Bronchial epithelial cell (primary cell): ENCODE measurements around the gene SORCS2. TPM values are rescaled to one million over a fixed set of nuclear protein-coding genes. Genes with fewer than 3 reads are reported as not detected.

Source experiments
- DNase-seq: peaks from one replicate; pipeline ENCODE4 v3.0.0-alpha.2; 2010; ENCODE audit warnings: low read depth
- FAIRE-seq: peaks from 2 replicates; lab custom pipeline; 2011; peaks lifted over from hg19 to GRCh38; lab: Jason Lieb, UNC
- H3K27me3 ChIP-seq: 2 replicates; pipeline ENCODE4 v1.5.1; 2011; ENCODE audit warnings: low read length; ENCODE audit not compliant: control insufficient read depth, insufficient read depth
- H3K36me3 ChIP-seq: 2 replicates; pipeline ENCODE4 v1.5.1; 2011; ENCODE audit warnings: low read length; ENCODE audit not compliant: control insufficient read depth, insufficient read depth
- H3K4me3 ChIP-seq: 2 replicates; pipeline ENCODE4 v1.5.1; 2011; ENCODE audit warnings: mild to moderate bottlenecking, low read depth, low read length, control low read depth
- total RNA-seq: library from RNA; depleted of rRNA; stranded (reverse); fragments of >200 nt; gene quantifications from 2 replicates; pipeline ENCODE4 v1.2.1, GENCODE V29; 2014
- TF ChIP-seq, protein P1 (sequence below): IDR thresholded peaks from 2 replicates; pipeline ENCODE4 v1.5.1; 2011; ENCODE audit warnings: mild to moderate bottlenecking, moderate library complexity, low read length, control low read depth, inconsistent platforms; ENCODE audit not compliant: insufficient read depth, severe bottlenecking

SORCS2 gene
- total RNA-seq, 1 donor from 2014 or later, result under 0.01 TPM

GRCh38 chr4:7242766-7243165, 50.4 kb downstream of the SORCS2 start:
- FAIRE-seq, result no peak
- DNase-seq, result no peak
- H3K27me3 ChIP-seq, result no peaks in the 10 kb centered on the region
- no peak overlapping the region for H3K4me3 ChIP-seq
- TF ChIP-seq, protein P1, sequence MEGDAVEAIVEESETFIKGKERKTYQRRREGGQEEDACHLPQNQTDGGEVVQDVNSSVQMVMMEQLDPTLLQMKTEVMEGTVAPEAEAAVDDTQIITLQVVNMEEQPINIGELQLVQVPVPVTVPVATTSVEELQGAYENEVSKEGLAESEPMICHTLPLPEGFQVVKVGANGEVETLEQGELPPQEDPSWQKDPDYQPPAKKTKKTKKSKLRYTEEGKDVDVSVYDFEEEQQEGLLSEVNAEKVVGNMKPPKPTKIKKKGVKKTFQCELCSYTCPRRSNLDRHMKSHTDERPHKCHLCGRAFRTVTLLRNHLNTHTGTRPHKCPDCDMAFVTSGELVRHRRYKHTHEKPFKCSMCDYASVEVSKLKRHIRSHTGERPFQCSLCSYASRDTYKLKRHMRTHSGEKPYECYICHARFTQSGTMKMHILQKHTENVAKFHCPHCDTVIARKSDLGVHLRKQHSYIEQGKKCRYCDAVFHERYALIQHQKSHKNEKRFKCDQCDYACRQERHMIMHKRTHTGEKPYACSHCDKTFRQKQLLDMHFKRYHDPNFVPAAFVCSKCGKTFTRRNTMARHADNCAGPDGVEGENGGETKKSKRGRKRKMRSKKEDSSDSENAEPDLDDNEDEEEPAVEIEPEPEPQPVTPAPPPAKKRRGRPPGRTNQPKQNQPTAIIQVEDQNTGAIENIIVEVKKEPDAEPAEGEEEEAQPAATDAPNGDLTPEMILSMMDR, result no peak
- H3K36me3 ChIP-seq, result no peaks in the 10 kb centered on the region

- FAIRE-seq (no peak), DNase-seq (no peak)
- TF ChIP-seq, protein P1, result no peak
- Histone ChIP-seq H3K36me3 (no peaks in the 10 kb centered on the region), H3K27me3 (no peaks in the 10 kb centered on the region), H3K4me3 (no peak overlapping the region)
These were observed 51.4 kb downstream of the SORCS2 start for GRCh38 chr4:7243609-7244330.

DNA sequence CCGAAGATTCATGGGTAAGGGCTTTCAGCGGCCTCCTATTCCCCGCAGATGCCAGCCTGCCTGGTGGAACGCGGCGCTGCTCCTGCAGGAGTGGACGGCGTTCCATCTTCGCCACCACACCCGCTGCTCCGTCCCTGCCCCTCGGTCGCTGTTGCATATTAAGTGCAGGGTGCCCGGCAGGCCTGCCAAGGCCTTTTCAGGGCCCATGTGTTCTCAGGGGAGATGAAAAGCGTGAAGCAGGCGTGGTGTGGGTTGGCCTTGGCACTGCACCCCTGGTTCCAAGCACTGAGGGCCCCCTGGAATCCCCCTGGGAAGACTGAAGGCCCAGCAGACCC, 52.0 kb downstream of the SORCS2 start:
- FAIRE-seq (no peak), DNase-seq (no peak)
- Histone ChIP-seq H3K4me3 (no peak overlapping the region), H3K27me3 (no peaks in the 10 kb centered on the region), H3K36me3 (no peaks in the 10 kb centered on the region)
- TF ChIP-seq, protein P1, result no peak

- TF ChIP-seq, protein P1, result no peak
- FAIRE-seq (no peak), DNase-seq (no peak)
- no peak overlapping the region for H3K4me3 ChIP-seq
- no peaks in the 10 kb centered on the region for H3K36me3 ChIP-seq
- H3K27me3 ChIP-seq, result no peaks in the 10 kb centered on the region
These were observed 52.5 kb downstream of the SORCS2 start for GRCh38 chr4:7244751-7245320.

DNA sequence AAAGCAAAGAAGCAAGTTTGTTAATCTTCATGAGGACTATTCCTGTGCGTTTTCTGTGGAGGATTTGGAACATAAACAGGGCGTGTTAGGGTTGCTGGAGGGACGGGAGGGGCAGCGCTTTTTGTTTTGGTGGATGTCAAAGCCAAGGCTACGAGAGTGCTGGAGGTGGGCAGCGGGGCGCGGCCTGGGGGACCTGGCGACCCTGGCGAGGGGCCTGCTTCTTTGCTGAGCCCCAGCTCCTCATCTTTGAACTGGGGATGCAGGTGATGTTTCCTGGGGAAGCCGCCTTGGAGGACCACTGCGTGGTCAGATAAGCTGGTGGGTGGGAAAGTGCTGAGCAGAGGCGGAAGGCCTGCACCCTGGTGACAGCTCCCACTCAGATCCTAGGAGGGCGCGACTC, 55.2 kb downstream of the SORCS2 start:
- Histone ChIP-seq H3K36me3 (no peaks in the 10 kb centered on the region), H3K27me3 (no peaks in the 10 kb centered on the region), H3K4me3 (no peak overlapping the region)
- DNase-seq (no peak), FAIRE-seq (no peak)
- TF ChIP-seq, protein P1, result no peak
